Activated CD8-positive, alpha-beta T cell treated with anti-CD3 and anti-CD28 coated beads for 36 hours (primary cell): Measurements from ENCODE around the gene ANKRD44. TPM values are rescaled to one million over a fixed set of nuclear protein-coding genes. Genes with fewer than 3 reads are reported as not detected.
A peak's percentile ranks its signal among the peaks of the same experiment; 100 is the strongest.

Experiments
- ATAC-seq: fragments of 200-7000 bp; cut with Tn5 transposase; one replicate; pipeline ENCODE4 v1.10.0; 2021; ENCODE audit warnings: mild to moderate bottlenecking, moderate library complexity
- CTCF ChIA-PET: fragments of 350-600 bp; sonication (Branson Sonifier 250); formaldehyde crosslinking; loops from one replicate; lab custom pipeline; 2021; ENCODE audit warnings: antibody characterized with exemption; lab: Charles Lee
- POLR2A ChIA-PET: fragments of 350-600 bp; sonication (Branson Sonifier 250); formaldehyde crosslinking; loops from one replicate; lab custom pipeline; 2021; ENCODE audit warnings: antibody characterized with exemption; lab: Charles Lee
- DNase-seq: peaks from one replicate; pipeline ENCODE4 v3.0.0-alpha.2; 2020
- H3K27ac Mint-ChIP-seq: one replicate; pipeline ENCODE4 v1.8.0; 2021; ENCODE audit warnings: mild to moderate bottlenecking, mixed read lengths
- H3K27me3 Mint-ChIP-seq: one replicate; pipeline ENCODE4 v1.8.0; 2021; ENCODE audit warnings: mixed read lengths
- H3K36me3 Mint-ChIP-seq: one replicate; pipeline ENCODE4 v1.8.0; 2021; ENCODE audit warnings: low read depth, mixed read lengths
- H3K4me1 Mint-ChIP-seq: one replicate; pipeline ENCODE4 v1.8.0; 2021; ENCODE audit warnings: low read depth, mixed read lengths
- H3K4me3 Mint-ChIP-seq: one replicate; pipeline ENCODE4 v1.8.0; 2021; ENCODE audit warnings: mild to moderate bottlenecking, moderate library complexity, mixed read lengths
- H3K9me3 Mint-ChIP-seq: one replicate; pipeline ENCODE4 v1.8.0; 2021; ENCODE audit warnings: mixed read lengths
- CTCF ChIP-seq: fragments of 200-600 bp; IDR thresholded peaks from one replicate; pipeline ENCODE4 v1.8.0; 2022; ENCODE audit warnings: antibody characterized with exemption, mild to moderate bottlenecking
- intact Hi-C: fragments of 100-400 bp; cut with micrococcal nuclease; formaldehyde crosslinking; loops from one replicate; pipeline ENCODE4 v1.10.0; 2022
- total RNA-seq, 2 experiments: library from RNA; stranded (reverse); gene quantifications; one replicate each; pipeline ENCODE4 v1.2.3, GENCODE V29; 2021

The ANKRD44 gene
- total RNA-seq, 2 experiments from 2014 or later, result 131 to 132 TPM

- ChIA-PET POLR2A (interaction anchor here (0.5 to 7.8 kb wide), 24 partner anchors 9 to 1676 kb away, joined by 3 to 52 read pairs (median 8); no protein-coding TSS in a partner anchor), CTCF (interaction anchor here (1.0 to 4.6 kb wide), 15 partner anchors 8 to 196 kb away, joined by 3 to 33 read pairs (median 6); no protein-coding TSS in a partner anchor)
- DNase-seq (peak; percentile 80), ATAC-seq (peak; percentile 10)
- H3K36me3 Mint-ChIP-seq, result peaks cover 39% of the 10 kb centered on the region
- TF ChIP-seq CTCF, result no peak
- H3K4me3 Mint-ChIP-seq, result peak overlapping the region; percentile 96
- no peaks in the 10 kb centered on the region for H3K9me3 Mint-ChIP-seq
- H3K4me1 Mint-ChIP-seq, result peaks cover 62% of the 10 kb centered on the region
- H3K27me3 Mint-ChIP-seq, result no peaks in the 10 kb centered on the region
- intact Hi-C loops, result loop anchor here (2.0 to 5.0 kb wide), 7 partner anchors 17 to 197 kb away; no protein-coding TSS in a partner anchor
- peak overlapping the region; percentile 99 for H3K27ac Mint-ChIP-seq
Observed at GRCh38 chr2:197309691-197310231, 819 bp downstream of the ANKRD44 start.

- intact Hi-C loops, result loop anchor here (2.0 to 5.0 kb wide), 5 partner anchors 16 to 197 kb away; no protein-coding TSS in a partner anchor
- no peak for DNase-seq
- no peak for ATAC-seq
- TF ChIP-seq CTCF, result no peak
- Mint-ChIP-seq H3K27ac (peak overlapping the region; percentile 99), H3K4me1 (peaks cover 62% of the 10 kb centered on the region), H3K9me3 (no peaks in the 10 kb centered on the region), H3K27me3 (no peaks in the 10 kb centered on the region), H3K4me3 (peak overlapping the region; percentile 96), H3K36me3 (peaks cover 44% of the 10 kb centered on the region)
- ChIA-PET POLR2A (interaction anchor here (0.5 to 7.8 kb wide), 26 partner anchors 9 to 1676 kb away, joined by 3 to 52 read pairs (median 8); no protein-coding TSS in a partner anchor), CTCF (interaction anchor here (0.6 to 4.6 kb wide), 24 partner anchors 8 to 195 kb away, joined by 3 to 33 read pairs (median 4); no protein-coding TSS in a partner anchor)
Observed at GRCh38 chr2:197308996-197309690, 1.4 kb downstream of the ANKRD44 start.

GRCh38 chr2:197308585-197308984, 2.0 kb downstream of the ANKRD44 start:
- H3K4me3 Mint-ChIP-seq, result peak overlapping the region; percentile 96
- no peak for DNase-seq
- peaks cover 44% of the 10 kb centered on the region for H3K36me3 Mint-ChIP-seq
- H3K4me1 Mint-ChIP-seq, result peaks cover 59% of the 10 kb centered on the region
- no peak for TF ChIP-seq CTCF
- CTCF ChIA-PET, result interaction anchor here (0.6 to 4.6 kb wide), 23 partner anchors 9 to 195 kb away, joined by 3 to 33 read pairs (median 4); no protein-coding TSS in a partner anchor
- no peaks in the 10 kb centered on the region for H3K27me3 Mint-ChIP-seq
- no peaks in the 10 kb centered on the region for H3K9me3 Mint-ChIP-seq
- intact Hi-C loops, result loop anchor here (2.0 to 5.0 kb wide), 5 partner anchors 16 to 196 kb away; no protein-coding TSS in a partner anchor
- ATAC-seq, result no peak
- POLR2A ChIA-PET, result interaction anchor here (0.6 to 7.8 kb wide), 28 partner anchors 8 to 172 kb away, joined by 3 to 52 read pairs (median 7); no protein-coding TSS in a partner anchor
- peak overlapping the region; percentile 99 for H3K27ac Mint-ChIP-seq

- peaks cover 60% of the 10 kb centered on the region for H3K4me1 Mint-ChIP-seq
- ChIA-PET POLR2A (interaction anchor here (0.6 to 7.8 kb wide), 34 partner anchors 8 to 171 kb away, joined by 3 to 52 read pairs (median 6); no protein-coding TSS in a partner anchor), CTCF (interaction anchor here (0.7 to 4.6 kb wide), 21 partner anchors 9 to 195 kb away, joined by 3 to 33 read pairs (median 5); no protein-coding TSS in a partner anchor)
- TF ChIP-seq CTCF, result no peak
- DNase-seq, result peak; percentile 88
- H3K9me3 Mint-ChIP-seq, result no peaks in the 10 kb centered on the region
- H3K4me3 Mint-ChIP-seq, result peak overlapping the region; percentile 96
- H3K27ac Mint-ChIP-seq, result peak overlapping the region; percentile 99
- intact Hi-C loops, result loop anchor here (2.0 to 5.0 kb wide), 5 partner anchors 15 to 196 kb away; no protein-coding TSS in a partner anchor
- H3K27me3 Mint-ChIP-seq, result no peaks in the 10 kb centered on the region
- ATAC-seq, result peak; percentile 49
- H3K36me3 Mint-ChIP-seq, result peaks cover 46% of the 10 kb centered on the region
Observed at GRCh38 chr2:197307933-197308521, 2.6 kb downstream of the ANKRD44 start.
